LoVo (cell line): ENCODE results near the gene SEPTIN10.

Source experiments
- DNase-seq: peaks from one replicate; pipeline ENCODE4 v3.0.0-alpha.2; 2016; ENCODE audit warnings: low spot score

SEPTIN10 gene

DNA sequence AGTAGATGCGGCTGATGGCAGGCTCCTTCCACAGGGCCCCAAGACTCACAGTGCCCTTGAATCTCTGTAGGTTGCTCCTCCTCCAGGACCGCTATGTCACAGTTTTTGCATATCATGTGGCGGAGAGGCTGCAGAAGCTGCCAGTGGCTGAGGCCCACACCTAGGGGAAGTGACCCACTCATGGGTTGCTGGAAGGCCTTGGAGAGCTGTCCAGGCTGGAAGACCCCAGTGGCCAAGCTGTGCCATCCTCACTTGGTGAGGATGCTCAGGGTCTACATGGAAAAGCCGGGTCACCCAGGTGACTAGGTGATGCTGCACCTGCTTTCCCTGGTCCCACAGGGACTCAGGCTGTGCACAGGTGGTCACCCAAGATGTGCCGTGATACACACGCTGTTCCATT, 90.6 kb downstream of the SEPTIN10 start:
- no peak for DNase-seq

DNA sequence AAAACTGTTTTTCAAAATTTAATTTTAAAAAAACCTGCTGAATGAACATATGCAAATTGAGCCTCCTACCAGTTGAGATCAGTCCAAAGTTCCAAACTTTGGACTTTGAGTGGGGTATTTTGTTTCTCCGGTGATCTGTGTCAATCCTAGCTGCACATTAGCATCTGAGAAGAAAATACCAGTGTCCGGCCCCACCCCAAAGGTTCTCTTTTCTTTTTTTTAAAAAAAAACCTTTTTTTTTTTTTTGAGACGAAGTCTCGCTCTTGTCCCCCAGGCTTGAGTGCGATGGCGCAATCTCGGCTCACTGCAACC, 91.7 kb downstream of the SEPTIN10 start:
- DNase-seq: no peak

DNA sequence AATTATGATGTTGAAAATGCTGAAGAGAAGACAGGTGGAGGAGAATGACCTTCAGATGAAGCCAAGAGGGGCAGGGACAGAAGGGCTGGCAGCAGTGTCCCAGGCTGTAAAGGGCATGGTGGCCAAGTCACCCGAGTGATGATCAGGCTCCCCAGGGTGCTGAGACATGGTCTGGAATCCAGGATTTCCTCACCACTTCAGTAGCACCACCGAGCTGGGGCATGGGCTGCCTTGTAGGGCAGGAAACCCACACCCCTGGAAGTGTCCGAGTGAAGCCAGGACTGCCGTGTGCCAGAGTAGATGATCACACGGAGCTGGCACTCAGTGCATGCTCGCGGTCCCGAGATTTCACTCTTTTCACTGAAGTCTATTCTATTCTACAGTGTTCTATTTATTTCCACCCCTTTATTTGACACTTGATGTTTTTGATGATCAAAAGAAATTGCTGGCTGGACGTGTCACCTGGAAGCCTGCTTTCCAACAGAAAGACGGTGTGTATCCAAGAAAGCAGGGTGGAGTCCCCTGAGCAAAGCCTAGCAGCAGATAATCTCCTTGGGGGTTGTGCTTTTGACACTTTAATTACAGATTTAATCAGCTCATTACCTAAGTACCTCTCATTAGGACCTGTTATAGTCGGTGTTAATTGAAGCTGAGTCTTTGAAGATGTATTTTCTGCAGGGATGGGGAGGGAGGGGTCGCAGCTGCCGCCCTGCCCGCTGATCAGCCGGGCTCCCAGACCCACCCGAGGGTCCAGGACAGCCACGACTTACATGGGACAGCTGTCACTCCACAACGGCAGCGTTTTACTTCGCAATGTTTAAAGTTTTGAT, 92.3 kb downstream of the SEPTIN10 start:
- DNase-seq: no peak

DNA sequence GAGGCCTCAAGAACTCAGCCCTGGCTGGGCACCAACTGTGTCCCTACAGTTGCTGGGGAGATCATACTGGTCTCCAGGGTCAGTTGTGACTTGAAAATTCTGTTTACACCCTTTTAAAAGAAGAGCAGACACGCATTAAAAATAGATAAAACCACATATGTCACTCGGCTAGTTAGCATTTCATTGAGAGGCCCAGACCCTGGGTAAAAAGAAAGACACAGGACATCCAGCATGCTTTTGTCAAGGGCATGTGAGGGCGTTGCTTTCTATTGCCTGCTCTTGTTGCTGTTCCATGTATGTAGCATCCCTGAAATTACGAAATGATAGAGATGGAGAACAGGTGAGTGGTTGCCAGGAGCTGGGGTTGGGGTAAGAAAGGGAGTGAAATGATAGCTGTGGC, 94.3 kb downstream of the SEPTIN10 start:
- DNase-seq: no peak

DNA sequence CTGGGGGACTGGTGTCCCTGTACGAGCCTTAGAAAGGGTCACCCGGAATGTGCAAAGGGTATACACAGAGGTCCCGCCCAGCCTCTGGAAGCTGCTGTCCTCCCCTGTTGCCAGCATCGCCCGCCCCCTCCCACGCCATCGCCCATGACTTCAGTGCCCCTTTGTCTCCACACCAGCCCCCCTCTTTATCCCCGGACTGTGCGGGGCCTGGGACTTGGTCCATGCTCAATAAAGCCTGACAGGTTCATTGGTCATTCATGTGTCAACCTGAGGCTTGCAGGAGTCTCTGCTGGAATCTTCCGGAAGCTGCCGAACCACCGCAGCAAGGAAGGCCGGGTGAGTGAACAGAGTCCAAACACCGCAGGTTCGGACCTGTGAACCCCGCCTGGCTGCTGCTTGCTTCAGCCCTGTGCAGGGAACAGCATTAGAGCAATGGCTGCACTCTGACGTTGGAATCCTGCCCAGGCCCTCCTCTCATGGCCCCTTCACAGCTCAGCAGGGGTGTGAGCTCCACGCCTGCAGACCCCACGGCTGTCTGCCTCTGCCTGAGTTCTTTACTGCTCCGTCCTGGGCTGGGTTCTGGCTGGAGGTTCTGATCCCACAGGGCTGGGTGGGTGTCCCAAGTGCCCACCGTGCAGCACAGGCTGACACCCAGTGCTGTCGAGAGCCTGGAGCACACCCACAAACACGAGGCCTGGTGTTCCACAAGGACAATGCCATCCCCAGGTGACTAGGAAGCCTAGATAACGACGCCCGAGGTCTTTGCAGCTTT, 96.5 kb downstream of the SEPTIN10 start:
- DNase-seq: no peak

DNA sequence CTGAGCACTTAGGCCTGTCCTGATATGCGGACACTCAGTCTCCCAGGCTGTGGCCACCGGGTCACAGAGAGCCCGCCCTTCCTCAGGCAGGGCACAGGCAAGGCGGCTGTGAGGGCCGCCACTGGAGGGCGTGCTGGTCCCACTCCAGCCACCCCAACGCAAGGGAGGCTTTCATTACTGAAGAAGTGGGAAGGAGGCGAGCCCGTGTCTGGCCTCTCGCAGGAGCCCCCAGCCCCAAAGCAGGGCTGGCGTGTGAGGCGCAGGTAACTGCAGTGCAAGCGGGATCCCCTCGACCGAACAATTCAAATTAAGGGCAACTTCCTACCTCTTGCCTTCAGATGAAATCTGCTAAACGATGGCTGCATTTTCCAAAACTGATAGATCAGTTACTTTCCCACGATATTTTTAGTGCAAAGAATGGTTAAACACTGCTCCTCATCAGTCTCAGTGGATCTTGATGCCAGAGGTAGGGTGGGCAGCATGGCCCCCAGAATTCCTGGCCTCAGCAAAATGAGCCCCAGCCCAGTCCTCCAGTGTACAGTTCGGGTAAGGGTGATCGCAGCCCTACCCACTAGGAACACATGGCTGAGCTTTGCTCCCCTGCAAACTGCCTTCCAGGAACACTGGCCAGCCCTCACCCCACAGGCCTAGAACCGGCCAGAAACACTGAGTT, 97.2 kb downstream of the SEPTIN10 start:
- peak; percentile 48 for DNase-seq

DNA sequence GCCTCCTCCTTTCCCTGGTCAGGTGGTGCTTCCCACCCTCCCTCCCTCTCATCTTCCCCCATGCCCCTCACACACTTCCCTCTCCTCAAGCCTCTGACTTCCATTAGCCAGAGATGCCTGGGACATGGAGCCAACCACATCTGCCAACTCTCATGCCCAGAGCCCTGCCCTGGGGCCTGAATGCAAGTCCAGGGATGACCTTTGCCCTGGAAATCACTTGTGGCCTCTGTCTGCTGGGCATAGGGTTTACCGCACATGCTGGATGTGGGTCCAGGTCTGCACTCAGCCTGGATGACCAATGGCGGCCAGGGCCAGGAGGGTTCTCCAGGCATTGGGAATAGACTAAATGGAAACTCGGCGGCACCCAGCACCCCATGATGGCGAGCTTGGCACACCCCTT, 98.9 kb downstream of the SEPTIN10 start:
- no peak for DNase-seq

DNA sequence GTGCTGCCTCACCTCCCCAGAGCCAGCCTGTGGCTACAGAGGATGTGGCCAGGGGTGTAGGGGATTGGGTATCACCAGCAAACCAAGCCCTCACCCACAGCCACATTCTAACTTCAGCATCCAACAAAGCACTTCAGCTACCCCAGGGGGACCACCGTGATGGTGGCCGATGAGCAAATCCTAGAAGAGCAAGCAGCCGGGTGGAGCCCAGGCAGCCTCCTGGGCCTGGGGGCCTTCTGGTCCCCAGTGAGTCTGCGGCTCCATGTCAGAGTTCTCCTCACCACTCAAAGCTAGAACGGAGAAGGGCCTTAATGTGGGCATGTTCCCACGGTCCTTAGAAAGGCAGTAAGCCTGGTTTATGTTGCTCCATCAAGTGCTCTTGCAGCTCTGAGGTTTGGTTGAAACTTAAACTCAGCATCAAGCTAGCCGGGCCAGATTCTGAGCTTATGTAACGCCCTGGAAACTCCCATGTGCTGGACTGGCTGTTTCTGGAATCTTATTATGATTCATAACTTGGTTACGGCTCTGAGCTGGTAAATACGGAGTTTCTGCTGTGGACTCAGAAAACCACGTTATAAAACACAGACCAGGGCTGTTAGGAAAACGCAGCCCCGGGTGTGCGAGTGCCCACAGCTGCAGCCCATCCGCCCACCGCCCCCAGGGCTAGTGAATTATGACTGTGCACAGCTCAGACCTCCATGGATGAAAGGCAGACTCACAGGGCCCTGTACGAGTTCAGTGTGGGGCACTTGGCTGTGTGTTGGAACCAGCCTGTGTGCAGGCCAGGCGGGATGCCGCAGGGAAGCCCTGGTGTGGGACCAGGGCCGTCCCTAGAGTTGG, 99.8 kb downstream of the SEPTIN10 start:
- no peak for DNase-seq

DNA sequence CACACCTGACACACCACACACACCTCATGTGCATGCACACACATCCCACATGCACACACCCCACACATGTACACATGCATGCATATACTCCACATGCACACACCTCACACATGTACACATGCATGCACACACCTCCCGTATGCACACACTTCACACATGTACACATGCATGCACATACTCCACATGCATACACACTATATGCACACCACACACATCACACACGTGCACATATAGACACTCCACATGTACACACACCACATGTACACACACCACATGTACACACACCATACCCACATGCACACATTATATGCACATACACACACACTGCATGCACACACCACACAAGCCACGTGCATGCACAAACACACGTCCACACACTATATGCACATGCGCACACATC, 100.5 kb downstream of the SEPTIN10 start:
- DNase-seq: no peak

DNA sequence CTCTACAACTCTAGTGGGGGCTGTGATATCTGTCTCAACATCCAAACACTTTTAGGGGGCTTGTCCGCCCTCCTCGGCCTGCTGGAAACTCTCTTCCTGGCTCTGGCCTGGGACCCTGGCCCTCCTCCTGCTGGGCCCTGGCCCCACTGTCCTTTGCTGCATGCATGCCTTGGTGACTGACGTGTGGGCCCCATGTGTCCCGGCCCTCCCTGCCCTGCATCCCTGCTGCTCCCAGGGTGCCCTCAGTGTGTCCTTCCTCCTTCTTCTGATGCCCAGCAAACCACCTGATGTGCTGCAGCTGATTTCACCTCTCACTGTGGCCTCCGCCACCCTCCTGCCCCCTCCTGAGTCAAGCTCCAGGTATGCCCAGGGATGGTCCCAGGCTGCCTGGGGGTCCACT, 101.7 kb downstream of the SEPTIN10 start:
- DNase-seq: no peak

DNA sequence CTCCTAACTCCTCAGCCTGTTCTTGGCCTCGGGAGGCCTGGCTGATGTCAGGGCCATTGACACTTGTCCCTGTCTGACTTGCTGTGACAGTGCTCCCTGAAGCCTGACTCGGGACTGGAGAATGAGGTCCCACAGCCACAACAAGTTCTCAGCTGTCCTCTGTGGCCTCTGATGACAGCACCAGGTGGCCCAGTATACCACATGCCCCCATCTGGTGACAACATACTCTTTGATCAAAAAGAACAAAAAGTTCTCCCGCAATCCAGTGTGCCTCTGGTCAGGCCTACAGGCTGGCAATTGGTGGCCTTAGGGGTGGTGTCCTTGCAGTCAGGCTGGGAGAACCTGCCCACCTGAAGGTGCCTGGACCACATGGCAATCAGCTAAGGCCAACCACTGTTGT, 102.6 kb downstream of the SEPTIN10 start:
- DNase-seq: no peak

DNA sequence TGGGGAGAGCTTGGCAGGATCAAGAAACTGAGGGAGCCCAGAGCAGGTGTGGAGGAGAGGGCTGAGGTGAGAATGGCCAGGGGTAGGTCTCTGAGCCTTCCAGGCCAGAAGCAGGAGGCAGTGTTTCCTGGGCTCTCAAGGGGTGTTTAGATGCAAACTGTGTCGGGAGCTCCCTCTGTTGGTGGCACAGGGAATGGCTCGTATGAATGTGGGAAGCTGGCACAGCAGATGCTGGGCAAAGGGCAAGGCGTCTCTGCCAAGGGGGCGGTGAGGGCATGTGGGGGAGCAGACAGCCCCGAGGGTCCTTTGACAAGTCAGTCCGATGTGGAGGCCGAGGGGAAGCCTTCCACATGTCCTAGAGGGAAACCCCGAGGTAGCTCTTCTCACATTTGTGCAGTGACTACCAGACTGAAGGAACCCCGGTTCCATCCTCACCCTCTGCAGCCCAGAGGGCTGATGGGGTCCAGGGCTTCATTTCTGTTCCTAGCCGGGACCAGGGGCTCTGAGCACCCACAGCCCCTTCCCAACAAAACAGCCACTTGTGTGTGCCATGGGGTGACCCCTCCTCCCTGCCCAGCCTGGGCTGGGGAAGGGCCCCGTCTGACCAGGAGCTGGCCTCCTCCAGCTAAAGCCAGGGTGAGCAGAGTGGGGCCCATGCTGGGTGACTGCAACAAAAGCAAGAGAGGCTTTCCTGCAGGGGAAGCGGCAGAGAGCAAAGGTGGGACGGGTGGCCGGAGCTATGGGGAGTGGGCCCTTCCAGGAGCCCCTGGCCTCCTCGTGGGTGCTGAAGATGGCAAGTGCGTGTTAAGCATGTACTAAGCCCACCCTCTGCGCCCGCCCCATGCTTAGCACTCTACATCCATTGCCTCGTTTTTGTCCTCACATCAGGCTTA, 103.4 kb downstream of the SEPTIN10 start:
- DNase-seq: peak; percentile 69

DNA sequence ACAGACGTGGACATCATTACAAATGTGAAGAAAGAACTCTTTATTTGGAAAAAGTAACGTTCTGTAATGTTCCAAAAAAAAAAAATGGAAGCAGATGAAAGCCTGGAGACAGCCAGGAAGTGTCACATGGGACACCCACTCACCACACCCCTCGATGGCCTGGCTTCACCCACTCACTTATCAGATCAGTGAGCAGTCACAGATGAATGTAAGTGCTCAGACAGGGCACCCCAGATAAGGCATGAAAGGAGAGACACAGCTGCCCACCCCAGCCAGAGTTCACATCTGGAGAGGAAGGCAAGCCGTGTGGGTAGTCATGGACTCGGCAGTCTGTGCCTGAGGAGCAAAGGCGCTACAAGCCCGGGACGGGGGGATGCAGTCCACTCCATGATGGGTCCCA, 105.2 kb downstream of the SEPTIN10 start:
- no peak for DNase-seq

DNA sequence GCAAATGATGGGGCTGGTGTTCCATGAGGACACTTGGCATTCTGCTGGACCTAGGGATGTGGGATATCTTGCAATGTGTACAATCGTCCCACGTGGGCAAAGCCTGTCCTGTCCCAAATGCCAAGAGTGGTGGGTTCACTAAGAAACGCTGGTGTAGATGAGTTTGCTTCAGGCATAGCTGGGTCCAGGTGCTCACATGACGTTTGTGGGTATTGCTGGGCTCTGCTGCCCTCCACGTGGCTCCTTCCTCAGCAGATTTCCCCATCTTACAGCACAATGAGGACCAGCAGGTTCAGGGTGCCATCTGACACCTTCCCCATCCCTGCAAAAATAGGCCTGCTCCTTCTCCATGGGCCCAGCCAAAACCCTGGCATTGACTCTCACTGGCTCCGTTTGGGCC, 105.9 kb downstream of the SEPTIN10 start:
- DNase-seq: no peak

DNA sequence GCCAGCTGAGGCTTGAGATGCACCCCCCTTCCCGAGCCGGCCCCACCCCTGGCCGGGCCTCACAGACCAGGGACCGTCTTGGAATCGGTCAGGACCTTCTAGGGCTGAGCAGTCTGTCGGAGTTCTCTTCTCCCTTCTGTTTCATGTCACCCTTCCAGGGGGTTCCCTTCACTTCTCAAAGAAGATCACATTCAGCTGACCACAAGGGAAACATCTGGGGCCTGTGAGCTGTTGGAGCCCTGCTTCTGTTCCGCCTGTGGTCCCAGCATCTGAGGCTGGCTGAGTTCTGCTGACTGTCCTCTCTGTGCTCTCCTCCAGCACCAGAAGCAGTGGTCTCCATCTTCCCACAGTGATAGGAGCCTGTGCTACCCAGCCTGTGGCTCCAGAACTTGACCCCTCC, 106.5 kb downstream of the SEPTIN10 start:
- no peak for DNase-seq

DNA sequence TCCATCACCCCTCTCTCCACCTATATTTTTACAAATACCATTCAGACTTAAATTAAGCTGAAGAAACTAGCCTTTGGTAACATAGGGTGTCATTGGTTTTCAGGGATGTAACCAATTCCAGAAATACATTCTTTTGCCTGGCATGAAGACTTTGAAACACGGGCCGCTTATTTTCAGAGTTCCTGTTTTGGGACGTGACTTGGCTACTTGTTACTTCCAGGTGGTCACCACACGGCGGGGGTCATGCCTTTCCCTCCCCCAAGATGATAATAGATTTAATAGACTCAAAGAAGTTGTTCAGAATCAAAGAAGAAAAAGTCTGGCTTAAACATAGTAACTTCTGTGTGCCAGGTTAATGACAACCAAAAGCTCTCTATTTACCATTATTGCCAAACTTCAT, 110.6 kb downstream of the SEPTIN10 start:
- DNase-seq: no peak

DNA sequence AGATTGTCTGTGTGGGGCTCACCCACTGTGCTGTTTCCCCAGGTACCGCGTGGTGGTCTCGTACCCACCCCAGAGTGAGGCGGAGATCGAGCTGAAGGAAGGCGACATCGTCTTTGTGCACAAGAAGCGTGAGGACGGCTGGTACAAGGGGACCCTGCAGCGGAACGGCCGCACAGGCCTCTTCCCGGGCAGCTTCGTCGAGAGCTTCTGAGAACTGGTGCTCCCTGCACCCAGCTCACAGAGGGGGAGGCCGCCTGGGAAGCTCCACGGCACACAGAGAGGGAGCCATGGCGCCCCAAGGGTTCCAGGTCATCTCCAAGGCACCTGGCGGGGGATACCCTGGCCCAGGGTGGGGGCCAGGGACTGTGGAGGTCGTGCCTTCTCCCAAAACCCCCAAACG, 112.3 kb downstream of the SEPTIN10 start:
- no peak for DNase-seq

DNA sequence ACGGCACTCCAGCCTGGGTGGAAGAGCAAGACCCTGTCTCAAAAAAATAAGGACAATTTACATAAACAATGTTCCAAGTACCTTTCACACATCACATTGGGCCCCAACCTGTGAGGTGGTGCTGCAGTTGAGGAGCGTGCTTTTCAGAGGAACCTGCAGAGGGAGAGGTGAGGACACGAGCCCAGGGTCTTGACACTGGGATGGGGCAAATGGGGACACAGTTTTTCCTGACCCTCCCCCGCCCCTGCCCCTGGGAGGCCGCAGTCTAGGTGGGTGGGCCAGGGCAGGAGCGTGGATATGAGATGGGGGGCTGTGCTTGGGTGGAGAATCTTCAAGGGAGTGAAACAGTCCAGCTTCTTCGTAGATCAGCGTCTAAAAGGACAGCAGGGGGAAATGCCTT, 112.9 kb downstream of the SEPTIN10 start:
- no peak for DNase-seq

DNA sequence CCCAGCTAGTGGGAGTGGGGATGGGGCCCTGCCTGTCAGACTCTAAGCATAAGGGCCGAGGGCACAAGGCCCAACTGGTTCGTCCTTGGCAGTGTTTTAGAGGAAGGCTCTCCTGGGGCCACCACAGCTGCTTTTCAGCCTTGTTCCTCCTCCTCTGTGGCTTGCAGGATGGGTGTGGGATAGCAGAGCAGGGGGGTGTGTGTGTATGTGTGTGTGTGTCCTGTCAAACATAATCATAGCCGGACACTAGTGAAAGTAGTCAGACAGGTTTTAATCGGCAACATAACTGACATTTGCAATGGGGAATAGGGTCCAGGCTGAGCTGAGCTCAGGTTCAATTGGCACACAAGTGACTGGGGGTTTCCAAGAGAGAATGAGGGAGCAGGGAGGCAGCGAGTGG, 114.2 kb downstream of the SEPTIN10 start:
- no peak for DNase-seq

DNA sequence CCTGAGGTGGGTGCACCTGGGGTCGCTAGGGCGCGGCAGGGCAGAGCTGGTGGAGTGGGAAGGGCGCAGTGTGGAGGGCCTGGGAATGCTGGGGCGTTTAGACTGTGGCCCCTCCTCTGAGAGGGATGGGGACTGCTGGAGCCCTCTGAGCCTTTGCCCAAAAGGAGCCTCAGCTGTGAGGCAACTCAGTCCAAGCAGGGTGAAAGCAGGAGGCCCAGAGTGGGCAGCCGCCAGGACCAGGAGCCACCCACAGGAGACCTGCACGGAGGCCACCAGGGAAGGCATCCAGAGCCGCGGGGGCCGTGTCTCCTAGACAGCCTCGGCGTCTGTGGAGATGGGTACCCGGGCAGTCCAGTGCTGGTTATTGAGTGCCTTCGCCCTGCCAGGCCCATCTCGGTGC, 114.9 kb downstream of the SEPTIN10 start:
- DNase-seq: no peak
